A673 (cell line): ENCODE results near the gene CD69. TPM values are rescaled to one million over a fixed set of nuclear protein-coding genes. Genes with fewer than 3 reads are reported as not detected.

Experiments used
- BruUV-seq: library from RNA; stranded (reverse); fragments of 400-500 nt; replicated peaks from 2 replicates; lab custom pipeline; 2021; lab: Mats Ljungman, UMichigan
- CTCF ChIA-PET: fragments of 300-600 bp; sonication (Branson Sonifier 250); formaldehyde crosslinking; loops from one replicate; lab custom pipeline; 2022; ENCODE audit warnings: antibody characterized with exemption; lab: Charles Lee
- POLR2A ChIA-PET: fragments of 300-600 bp; sonication (Branson Sonifier 250); formaldehyde crosslinking; loops from one replicate; lab custom pipeline; 2022; ENCODE audit warnings: antibody characterized with exemption; ENCODE audit not compliant: low non-redundant PET; lab: Charles Lee
- DNase-seq: peaks from one replicate; pipeline ENCODE4 v3.0.0-alpha.2; 2015; ENCODE audit warnings: low spot score
- H3K27ac ChIP-seq: fragments of 200-600 bp; sonication (generic); 2 replicates; pipeline ENCODE4 v1.5.1; 2016; ENCODE audit warnings: mixed run types, low read depth, mild to moderate bottlenecking, mixed read lengths, antibody characterized with exemption, low read length; ENCODE audit not compliant: poor library complexity, severe bottlenecking
- H3K27me3 ChIP-seq: fragments of 200-600 bp; sonication (generic); replicated peaks from 2 replicates; pipeline ENCODE4 v1.6.1; 2017; ENCODE audit warnings: mixed run types, low read depth, mild to moderate bottlenecking, mixed read lengths, antibody characterized with exemption, low read length; ENCODE audit not compliant: insufficient read depth, poor library complexity
- H3K36me3 ChIP-seq: fragments of 200-600 bp; sonication (generic); 2 replicates; pipeline ENCODE4 v1.6.1; 2016; ENCODE audit warnings: mixed run types, mild to moderate bottlenecking, mixed read lengths, antibody characterized with exemption, low read length; ENCODE audit not compliant: insufficient read depth, poor library complexity, severe bottlenecking
- H3K4me1 ChIP-seq: fragments of 200-600 bp; sonication (generic); 2 replicates; pipeline ENCODE4 v1.6.1; 2017; ENCODE audit warnings: mixed run types, mild to moderate bottlenecking, mixed read lengths, antibody characterized with exemption, low read length; ENCODE audit not compliant: insufficient read depth, poor library complexity, severe bottlenecking
- H3K4me3 ChIP-seq: fragments of 200-600 bp; sonication (generic); 2 replicates; pipeline ENCODE4 v1.5.1; 2016; ENCODE audit warnings: low read depth, mixed run types, mild to moderate bottlenecking, mixed read lengths, low read length; ENCODE audit not compliant: poor library complexity, severe bottlenecking
- H3K9me3 ChIP-seq: fragments of 200-600 bp; sonication (generic); 2 replicates; pipeline ENCODE4 v1.6.1; 2016; ENCODE audit warnings: mixed run types, low read depth, mild to moderate bottlenecking, mixed read lengths, antibody characterized with exemption, low read length; ENCODE audit not compliant: poor library complexity, severe bottlenecking
- CTCF ChIP-seq: fragments of 300-800, 200-600 bp; sonication (generic); conservative IDR thresholded peaks from 2 replicates; pipeline ENCODE4 v1.5.1; 2017; ENCODE audit warnings: low read depth, mild to moderate bottlenecking, antibody characterized with exemption, low read length, moderate library complexity, mixed read lengths
- EZH2 ChIP-seq: fragments of 200-600 bp; sonication (generic); IDR thresholded peaks from 2 replicates; pipeline ENCODE4 v1.6.1; 2017; ENCODE audit warnings: borderline replicate concordance, low read depth, mild to moderate bottlenecking, mixed read lengths, antibody characterized with exemption, low read length; ENCODE audit not compliant: poor library complexity, severe bottlenecking
- intact Hi-C: fragments of 100-400 bp; cut with micrococcal nuclease; formaldehyde crosslinking; loops from one replicate; pipeline ENCODE4 v1.10.0; 2022; ENCODE audit not compliant: unreplicated experiment
- total RNA-seq: library from RNA; stranded (reverse); gene quantifications from 2 replicates; pipeline ENCODE4 v1.2.3, GENCODE V29; 2021

The CD69 gene
- total RNA-seq, 1 experiment from 2014 or later = not detected

GRCh38 chr12:9750276-9751203 is 10.2 kb downstream of the CD69 start:
- DNase-seq = peak; percentile 81
- H3K4me1 ChIP-seq = peaks cover 3% of the 10 kb centered on the region
- TF ChIP-seq CTCF (peak; percentile 79), EZH2 (no peak)
- H3K36me3 ChIP-seq = no peaks in the 10 kb centered on the region
- no TSS peak for BruUV-seq
- no peak overlapping the region for H3K4me3 ChIP-seq
- intact Hi-C loops = loop anchor here (2.0 to 5.0 kb wide), 2 partner anchors 48 to 62 kb away; no protein-coding TSS in a partner anchor
- CTCF ChIA-PET = interaction anchor here (0.7 to 1.3 kb wide), 6 partner anchors 26 to 389 kb away, joined by 3 to 7 read pairs (median 4); partner anchors contain the start of gene CLEC12B
- H3K27me3 ChIP-seq = no peaks in the 10 kb centered on the region
- no peak overlapping the region for H3K27ac ChIP-seq
- no peaks in the 10 kb centered on the region for H3K9me3 ChIP-seq
- POLR2A ChIA-PET = no interaction called here

- Histone ChIP-seq H3K9me3 (no peaks in the 10 kb centered on the region), H3K36me3 (no peaks in the 10 kb centered on the region), H3K4me1 (peaks cover 3% of the 10 kb centered on the region), H3K27ac (no peak overlapping the region), H3K27me3 (no peaks in the 10 kb centered on the region), H3K4me3 (no peak overlapping the region)
- DNase-seq = no peak
- CTCF ChIA-PET = no interaction called here
- TF ChIP-seq EZH2 = no peak
- no peak for TF ChIP-seq CTCF
- BruUV-seq = no TSS peak
- POLR2A ChIA-PET = no interaction called here
- intact Hi-C loops = loop anchor here (2.0 to 10.0 kb wide), 4 partner anchors 49 to 391 kb away; partner anchors contain the start of gene CLEC12B
Measured at GRCh38 chr12:9749640-9750039, 11.1 kb downstream of the CD69 start.

- POLR2A ChIA-PET = interaction anchor here (0.6 kb wide), 1 partner anchor 1105 kb away, joined by 6 read pairs; no protein-coding TSS in a partner anchor
- H3K36me3 ChIP-seq = no peaks in the 10 kb centered on the region
- H3K27me3 ChIP-seq = no peaks in the 10 kb centered on the region
- intact Hi-C loops = loop anchor here (10.0 kb wide), 1 partner anchor 270 kb away; the partner anchor contains the start of gene CLEC12B
- no peak overlapping the region for H3K4me3 ChIP-seq
- no peaks in the 10 kb centered on the region for H3K4me1 ChIP-seq
- DNase-seq = no peak
- no peaks in the 10 kb centered on the region for H3K9me3 ChIP-seq
- no TSS peak for BruUV-seq
- CTCF ChIA-PET = interaction anchor here (0.6 kb wide), 1 partner anchor 369 kb away, joined by 3 read pairs; no protein-coding TSS in a partner anchor
- H3K27ac ChIP-seq = no peak overlapping the region
- TF ChIP-seq CTCF = no peak
- no peak for TF ChIP-seq EZH2
Measured at GRCh38 chr12:9745199-9745598, 15.5 kb downstream of the CD69 start.
